Right lung (tissue), 5 donors: Measurements from ENCODE around the gene ELMOD3. TPM values are rescaled to one million over a fixed set of nuclear protein-coding genes. Genes with fewer than 3 reads are reported as not detected.
"Not testable (repeated sequence)": the region's sequence is repeated elsewhere in the genome, so short reads cannot be mapped to it uniquely, and the experiment has no call there.

Source experiments
- DNase-seq, 2 donors: peaks; one replicate each; pipeline ENCODE4 v3.0.0-alpha.2; 2013
- polyA plus RNA-seq, 5 donors: library from polyadenylated mRNA; unstranded; fragments of 120-200 nt; gene quantifications; one replicate each; pipeline versions ENCODE4 v1.2.1 to v1.2.3, GENCODE V29; 2013; ENCODE audit warnings: inconsistent platforms in 1 of 5, low replicate concordance in 1 of 5; ENCODE audit not compliant: insufficient read length in 5 of 5, insufficient read depth in 1 of 5

Gene ELMOD3
- polyA plus RNA-seq, 5 donors, result 30.3 to 39.1 (median 33.3) TPM

- no peak for DNase-seq
These were observed 14.4 kb downstream of the ELMOD3 start for GRCh38 chr2:85368921-85369320.

- DNase-seq, result no peak
These were observed 14.9 kb downstream of the ELMOD3 start for GRCh38 chr2:85369500-85369899.

- DNase-seq, result no peak
These were observed 16.5 kb downstream of the ELMOD3 start for GRCh38 chr2:85371045-85371444.

- no peak for DNase-seq
These were observed 21.9 kb downstream of the ELMOD3 start for GRCh38 chr2:85376291-85377065.

- no peak for DNase-seq
These were observed 22.5 kb downstream of the ELMOD3 start for GRCh38 chr2:85377083-85377482.

- no peak for DNase-seq
These were observed 23.7 kb downstream of the ELMOD3 start for GRCh38 chr2:85378257-85378656.

- no peak for DNase-seq
These were observed 25.5 kb downstream of the ELMOD3 start for GRCh38 chr2:85380048-85380447.

GRCh38 chr2:85383151-85383550 lies 28.6 kb downstream of the ELMOD3 start:
- not testable (repeated sequence) for DNase-seq

GRCh38 chr2:85383850-85384249 lies 29.3 kb downstream of the ELMOD3 start:
- DNase-seq, result no peak

- DNase-seq, result no peak
These were observed 31.2 kb downstream of the ELMOD3 start for GRCh38 chr2:85385746-85386145.

GRCh38 chr2:85387754-85388153 lies 33.2 kb downstream of the ELMOD3 start:
- no peak for DNase-seq

GRCh38 chr2:85388878-85389538 lies 34.4 kb downstream of the ELMOD3 start:
- DNase-seq, result no peak

GRCh38 chr2:85390941-85391669 lies 36.5 kb downstream of the ELMOD3 start:
- DNase-seq, result no peak

GRCh38 chr2:85393836-85394235 lies 39.3 kb downstream of the ELMOD3 start:
- DNase-seq, result no peak

- DNase-seq, result no peak
These were observed 39.7 kb downstream of the ELMOD3 start for GRCh38 chr2:85394261-85394681.

GRCh38 chr2:85394976-85395375 lies 40.4 kb downstream of the ELMOD3 start:
- no peak for DNase-seq

- no peak for DNase-seq
These were observed 41.4 kb downstream of the ELMOD3 start for GRCh38 chr2:85395912-85396475.

- DNase-seq, result no peak
These were observed 42.2 kb downstream of the ELMOD3 start for GRCh38 chr2:85396531-85397470.

- no peak for DNase-seq
These were observed 43.4 kb downstream of the ELMOD3 start for GRCh38 chr2:85397925-85398331.

GRCh38 chr2:85398426-85399182 lies 44.0 kb downstream of the ELMOD3 start:
- DNase-seq, result no peak

- DNase-seq, result no peak
These were observed 44.5 kb downstream of the ELMOD3 start for GRCh38 chr2:85399183-85399455.
